PFSK-1 (cell line): ENCODE data around the gene ARNT2.

Source experiments
- FOXP2 ChIP-seq: optimal IDR thresholded peaks from 2 replicates; pipeline ENCODE3; 2011; ENCODE audit warnings: borderline replicate concordance, control low read depth, inconsistent platforms; ENCODE audit not compliant: insufficient read depth; ENCODE audit errors: extremely low read length, extremely low read depth
- POLR2AphosphoS5 ChIP-seq: IDR thresholded peaks from 2 replicates; pipeline ENCODE4 v1.6.1; 2012; ENCODE audit warnings: low read depth, mild to moderate bottlenecking, control low read depth, low read length, moderate library complexity
- REST ChIP-seq, 2 experiments: IDR thresholded peaks; 2 replicates each; pipeline versions ENCODE4 v1.6.1 to v1.8.0; 2011 to 2012; ENCODE audit warnings: low read depth in 2 of 2, low read length in 2 of 2, control low read depth in 1 of 2, inconsistent platforms in 1 of 2, mild to moderate bottlenecking in 1 of 2, moderate library complexity in 1 of 2; ENCODE audit not compliant: insufficient read depth in 1 of 2
- SIN3A ChIP-seq: IDR thresholded peaks from 2 replicates; pipeline ENCODE4 v1.6.1; 2012; ENCODE audit warnings: mild to moderate bottlenecking, low read length, moderate library complexity, borderline replicate concordance; ENCODE audit not compliant: insufficient read depth
- TAF1 ChIP-seq: IDR thresholded peaks from 2 replicates; pipeline ENCODE4 v1.6.1; 2012; ENCODE audit warnings: low read length, control low read depth, borderline replicate concordance; ENCODE audit not compliant: insufficient read depth

Gene ARNT2

GRCh38 chr15:80384432-80384831 is 19.8 kb upstream of the ARNT2 start:
- TF ChIP-seq TAF1 (no peak), REST (IDR thresholded peaks at IDR 0.05; ENCODE audit: insufficient read depth in 1 of 2, low read depth in 2 of 2, low read length in 2 of 2) (no peak), SIN3A (no peak), FOXP2 (no peak), POLR2AphosphoS5 (no peak)

GRCh38 chr15:80386151-80386550 is 18.0 kb upstream of the ARNT2 start:
- TF ChIP-seq POLR2AphosphoS5 (no peak), FOXP2 (no peak), SIN3A (no peak), REST (IDR thresholded peaks at IDR 0.05; ENCODE audit: insufficient read depth in 1 of 2, low read depth in 2 of 2, low read length in 2 of 2) (no peak), TAF1 (no peak)

- TF ChIP-seq FOXP2 (no peak), POLR2AphosphoS5 (no peak), REST (IDR thresholded peaks at IDR 0.05; ENCODE audit: insufficient read depth in 1 of 2, low read depth in 2 of 2, low read length in 2 of 2) (no peak), TAF1 (no peak), SIN3A (no peak)
These were observed 15.9 kb upstream of the ARNT2 start for GRCh38 chr15:80388326-80388725.

DNA sequence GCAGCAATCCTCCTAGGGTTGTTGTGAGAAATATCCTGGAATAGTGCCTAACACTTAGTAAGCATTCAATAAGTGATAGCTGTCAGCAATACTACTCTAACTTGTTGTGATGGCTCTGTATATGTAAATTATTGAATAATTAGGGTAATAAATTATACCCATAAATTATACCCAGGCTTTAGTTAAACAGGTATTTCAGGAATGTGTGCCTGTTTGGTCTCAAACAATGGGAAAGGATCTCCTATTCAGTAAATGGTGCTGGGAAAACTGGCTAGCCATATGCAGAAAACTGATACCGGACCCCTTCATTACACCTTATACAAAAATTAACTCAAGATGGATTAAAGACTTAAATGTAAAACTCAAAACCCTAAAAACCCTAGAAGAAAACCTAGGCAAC is 14.8 kb upstream of the ARNT2 start:
- TF ChIP-seq POLR2AphosphoS5 (no peak), FOXP2 (no peak), SIN3A (no peak), TAF1 (no peak), REST (IDR thresholded peaks at IDR 0.05; ENCODE audit: insufficient read depth in 1 of 2, low read depth in 2 of 2, low read length in 2 of 2) (no peak)

- TF ChIP-seq SIN3A (no peak), POLR2AphosphoS5 (no peak), FOXP2 (no peak), REST (IDR thresholded peaks at IDR 0.05; ENCODE audit: insufficient read depth in 1 of 2, low read depth in 2 of 2, low read length in 2 of 2) (no peak), TAF1 (no peak)
These were observed 8.6 kb upstream of the ARNT2 start for GRCh38 chr15:80395616-80396015.
